Uterus (tissue), 2 donors: ENCODE measurements around the gene ZMAT2.

Source experiments
- POLR2A ChIP-seq, 2 donors: fragments of 450-650 bp; IDR thresholded peaks; one replicate each; pipeline ENCODE4 v1.6.1; 2016; ENCODE audit warnings: antibody characterized with exemption in 2 of 2, mild to moderate bottlenecking in 1 of 2, moderate library complexity in 1 of 2
- TF ChIP-seq, protein P1 (sequence below), 4 experiments: fragments of 200-600 bp in 2 of 4; fragments of 450-650 bp in 2 of 4; sonication (generic) in 2 of 4; IDR thresholded peaks; one replicate each; pipeline ENCODE4 v1.5.1; 2016 to 2019; ENCODE audit warnings: antibody characterized with exemption in 4 of 4, mild to moderate bottlenecking in 2 of 4, moderate library complexity in 1 of 4

DNA sequence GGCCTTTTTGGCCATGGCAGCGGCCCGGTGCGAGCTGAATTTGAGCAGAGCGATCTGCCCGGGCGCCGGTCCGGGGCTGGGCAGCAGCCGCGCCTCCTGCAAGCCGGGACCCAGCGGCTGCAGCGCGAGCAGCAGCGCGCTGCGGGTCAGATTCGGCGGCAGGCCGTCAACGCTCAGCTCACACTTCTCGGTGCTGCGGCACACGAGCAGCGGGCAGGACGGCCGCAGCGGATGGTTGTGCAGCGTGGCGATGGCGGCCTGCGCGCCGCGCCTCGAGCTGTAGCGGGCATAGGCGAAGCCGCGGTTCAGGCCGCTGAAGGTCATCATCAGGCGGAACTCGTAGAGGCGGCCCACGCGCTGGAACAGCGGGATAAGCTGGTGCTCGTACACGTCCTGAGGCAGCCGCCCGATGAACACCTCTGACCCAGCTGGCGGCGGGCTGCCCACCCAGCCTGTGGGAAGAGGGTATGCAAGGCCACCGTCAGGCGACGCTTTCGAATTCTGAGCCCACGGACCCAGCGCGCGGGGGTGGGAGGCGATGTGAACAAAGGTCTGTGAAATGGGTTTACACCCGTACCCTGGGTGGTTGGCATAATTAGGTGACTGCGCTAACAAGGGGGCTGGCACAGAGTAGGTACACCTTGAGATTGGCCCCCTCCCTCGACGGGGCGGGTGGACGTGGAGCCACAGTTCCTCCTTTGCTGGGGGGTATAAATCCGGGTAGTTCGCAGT, 27.6 kb upstream of the ZMAT2 start:
- TF ChIP-seq, protein P1, sequence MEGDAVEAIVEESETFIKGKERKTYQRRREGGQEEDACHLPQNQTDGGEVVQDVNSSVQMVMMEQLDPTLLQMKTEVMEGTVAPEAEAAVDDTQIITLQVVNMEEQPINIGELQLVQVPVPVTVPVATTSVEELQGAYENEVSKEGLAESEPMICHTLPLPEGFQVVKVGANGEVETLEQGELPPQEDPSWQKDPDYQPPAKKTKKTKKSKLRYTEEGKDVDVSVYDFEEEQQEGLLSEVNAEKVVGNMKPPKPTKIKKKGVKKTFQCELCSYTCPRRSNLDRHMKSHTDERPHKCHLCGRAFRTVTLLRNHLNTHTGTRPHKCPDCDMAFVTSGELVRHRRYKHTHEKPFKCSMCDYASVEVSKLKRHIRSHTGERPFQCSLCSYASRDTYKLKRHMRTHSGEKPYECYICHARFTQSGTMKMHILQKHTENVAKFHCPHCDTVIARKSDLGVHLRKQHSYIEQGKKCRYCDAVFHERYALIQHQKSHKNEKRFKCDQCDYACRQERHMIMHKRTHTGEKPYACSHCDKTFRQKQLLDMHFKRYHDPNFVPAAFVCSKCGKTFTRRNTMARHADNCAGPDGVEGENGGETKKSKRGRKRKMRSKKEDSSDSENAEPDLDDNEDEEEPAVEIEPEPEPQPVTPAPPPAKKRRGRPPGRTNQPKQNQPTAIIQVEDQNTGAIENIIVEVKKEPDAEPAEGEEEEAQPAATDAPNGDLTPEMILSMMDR (IDR thresholded peaks at IDR 0.05): no peak
- no peak for TF ChIP-seq POLR2A (IDR thresholded peaks at IDR 0.05)
